ENCODE measurements around the gene ST3GAL5. TPM values are rescaled to one million over a fixed set of nuclear protein-coding genes. Genes with fewer than 3 reads are reported as not detected.

Gene ST3GAL5
- total RNA-seq, 4 donors from 2014 or later, result 38.6 to 56.4 (median 47.8) TPM

GRCh38 chr2:85834466-85834865 is 54.3 kb downstream of the ST3GAL5 start:
- TF ChIP-seq CTCF (IDR thresholded peaks at IDR 0.05; ENCODE audit: low read depth), result no peak

GRCh38 chr2:85831735-85832134 is 57.1 kb downstream of the ST3GAL5 start:
- TF ChIP-seq CTCF (IDR thresholded peaks at IDR 0.05; ENCODE audit: low read depth), result no peak

GRCh38 chr2:85830645-85831044 is 58.1 kb downstream of the ST3GAL5 start:
- TF ChIP-seq CTCF (IDR thresholded peaks at IDR 0.05; ENCODE audit: low read depth), result no peak

GRCh38 chr2:85828725-85829124 is 60.1 kb downstream of the ST3GAL5 start:
- no peak for TF ChIP-seq CTCF (IDR thresholded peaks at IDR 0.05; ENCODE audit: low read depth)

GRCh38 chr2:85827879-85828569 is 60.8 kb downstream of the ST3GAL5 start:
- no peak for TF ChIP-seq CTCF (IDR thresholded peaks at IDR 0.05; ENCODE audit: low read depth)

- no peak for TF ChIP-seq CTCF (IDR thresholded peaks at IDR 0.05; ENCODE audit: low read depth)
Measured at GRCh38 chr2:85826990-85827878, 61.6 kb downstream of the ST3GAL5 start.

- TF ChIP-seq CTCF (IDR thresholded peaks at IDR 0.05; ENCODE audit: low read depth), result no peak
Measured at GRCh38 chr2:85823951-85824350, 64.8 kb downstream of the ST3GAL5 start.
